ENCODE results near the gene FBXO46. TPM values are rescaled to one million over a fixed set of nuclear protein-coding genes. Genes with fewer than 3 reads are reported as not detected.

The FBXO46 gene
- polyA plus RNA-seq, 1 of the 3 experiments (the other 2 are of a cell fraction) = 5.6 TPM

DNA sequence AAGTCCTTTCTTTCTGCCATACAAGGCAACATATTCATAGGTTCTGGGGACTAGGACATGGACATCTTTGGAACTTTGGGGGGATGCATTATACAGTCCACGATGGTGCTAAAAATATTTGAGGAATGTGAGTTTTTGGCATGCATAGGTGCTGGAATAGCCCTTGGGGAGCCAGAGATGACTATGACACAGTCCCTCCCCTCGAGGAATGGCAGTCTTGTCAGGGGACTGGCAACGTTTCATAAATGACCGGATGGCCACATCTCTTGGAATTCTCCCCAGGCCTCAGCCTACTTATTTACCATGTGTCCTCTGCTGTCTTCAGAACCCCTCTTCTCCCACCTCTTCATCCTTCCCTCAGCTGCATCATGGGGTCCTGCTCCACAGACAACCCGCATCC, 16.2 kb upstream of the FBXO46 start:
- Histone ChIP-seq H3K36me3 (replicated peaks in 1 of 2; ENCODE audit: control insufficient read depth in 1 of 2, insufficient read depth in 2 of 2, low read length in 1 of 2) (no peaks in the 10 kb centered on the region), H3K9me2 (no peaks in the 10 kb centered on the region), H3K79me2 (ENCODE audit: insufficient read depth) (no peaks in the 10 kb centered on the region), H3K4me3 (ENCODE audit: low read depth in 2 of 2, low read length in 1 of 2) (no peak overlapping the region), H3K9ac (no peak overlapping the region), H4K20me1 (ENCODE audit: insufficient read depth) (no peaks in the 10 kb centered on the region), H3K27me3 (ENCODE audit: insufficient read depth) (no peaks in the 10 kb centered on the region; the same call in 1 of the 2 replicates), H3F3A (replicated peaks; ENCODE audit: insufficient read depth) (no peaks in the 10 kb centered on the region), H3K4me1 (ENCODE audit: control insufficient read depth in 1 of 2, insufficient read depth in 2 of 2, low read depth in 1 of 2, low read length in 1 of 2) (no peaks in the 10 kb centered on the region), H3K9me3 (no peaks in the 10 kb centered on the region), H3K4me2 (no peak overlapping the region), H2AFZ (ENCODE audit: low read depth) (no peak overlapping the region), H3K27ac (ENCODE audit: low read depth in 2 of 2, low read length in 1 of 2) (no peak overlapping the region)
- TF ChIP-seq SMC3 (IDR thresholded peaks at IDR 0.05; ENCODE audit: low read depth, low read length) = no peak
- no peak for TF ChIP-seq RFX5 (IDR thresholded peaks at IDR 0.05; ENCODE audit: low read length)
- no peak for TF ChIP-seq CHD2 (IDR thresholded peaks at IDR 0.05; ENCODE audit: low read length, partially characterized antibody)
- TF ChIP-seq RCOR1 (IDR thresholded peaks at IDR 0.05; ENCODE audit: low read length) = no peak
- TF ChIP-seq TEAD4 (IDR thresholded peaks at IDR 0.05; ENCODE audit: borderline replicate concordance, insufficient read depth) = no peak
- TF ChIP-seq, protein P1, sequence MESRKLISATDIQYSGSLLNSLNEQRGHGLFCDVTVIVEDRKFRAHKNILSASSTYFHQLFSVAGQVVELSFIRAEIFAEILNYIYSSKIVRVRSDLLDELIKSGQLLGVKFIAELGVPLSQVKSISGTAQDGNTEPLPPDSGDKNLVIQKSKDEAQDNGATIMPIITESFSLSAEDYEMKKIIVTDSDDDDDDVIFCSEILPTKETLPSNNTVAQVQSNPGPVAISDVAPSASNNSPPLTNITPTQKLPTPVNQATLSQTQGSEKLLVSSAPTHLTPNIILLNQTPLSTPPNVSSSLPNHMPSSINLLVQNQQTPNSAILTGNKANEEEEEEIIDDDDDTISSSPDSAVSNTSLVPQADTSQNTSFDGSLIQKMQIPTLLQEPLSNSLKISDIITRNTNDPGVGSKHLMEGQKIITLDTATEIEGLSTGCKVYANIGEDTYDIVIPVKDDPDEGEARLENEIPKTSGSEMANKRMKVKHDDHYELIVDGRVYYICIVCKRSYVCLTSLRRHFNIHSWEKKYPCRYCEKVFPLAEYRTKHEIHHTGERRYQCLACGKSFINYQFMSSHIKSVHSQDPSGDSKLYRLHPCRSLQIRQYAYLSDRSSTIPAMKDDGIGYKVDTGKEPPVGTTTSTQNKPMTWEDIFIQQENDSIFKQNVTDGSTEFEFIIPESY (IDR thresholded peaks at IDR 0.05; ENCODE audit: borderline replicate concordance, low read depth) = no peak
- no peak for TF ChIP-seq ELF1 (IDR thresholded peaks at IDR 0.05)
- TF ChIP-seq GATA2 (CRISPR knock-in tag; IDR thresholded peaks at IDR 0.05) = no peak
- no peak for TF ChIP-seq FOSL2 (IDR thresholded peaks at IDR 0.05; ENCODE audit: borderline replicate concordance, low read depth)
- TF ChIP-seq, protein P2, sequence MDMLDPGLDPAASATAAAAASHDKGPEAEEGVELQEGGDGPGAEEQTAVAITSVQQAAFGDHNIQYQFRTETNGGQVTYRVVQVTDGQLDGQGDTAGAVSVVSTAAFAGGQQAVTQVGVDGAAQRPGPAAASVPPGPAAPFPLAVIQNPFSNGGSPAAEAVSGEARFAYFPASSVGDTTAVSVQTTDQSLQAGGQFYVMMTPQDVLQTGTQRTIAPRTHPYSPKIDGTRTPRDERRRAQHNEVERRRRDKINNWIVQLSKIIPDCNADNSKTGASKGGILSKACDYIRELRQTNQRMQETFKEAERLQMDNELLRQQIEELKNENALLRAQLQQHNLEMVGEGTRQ (IDR thresholded peaks at IDR 0.05; ENCODE audit: borderline replicate concordance, low read depth, low read length) = no peak
- no peak for TF ChIP-seq JUND (IDR thresholded peaks at IDR 0.05)
- no peak for TF ChIP-seq POLR2AphosphoS5 (IDR thresholded peaks at IDR 0.05; ENCODE audit: low read depth, low read length)
- TF ChIP-seq, protein P3, sequence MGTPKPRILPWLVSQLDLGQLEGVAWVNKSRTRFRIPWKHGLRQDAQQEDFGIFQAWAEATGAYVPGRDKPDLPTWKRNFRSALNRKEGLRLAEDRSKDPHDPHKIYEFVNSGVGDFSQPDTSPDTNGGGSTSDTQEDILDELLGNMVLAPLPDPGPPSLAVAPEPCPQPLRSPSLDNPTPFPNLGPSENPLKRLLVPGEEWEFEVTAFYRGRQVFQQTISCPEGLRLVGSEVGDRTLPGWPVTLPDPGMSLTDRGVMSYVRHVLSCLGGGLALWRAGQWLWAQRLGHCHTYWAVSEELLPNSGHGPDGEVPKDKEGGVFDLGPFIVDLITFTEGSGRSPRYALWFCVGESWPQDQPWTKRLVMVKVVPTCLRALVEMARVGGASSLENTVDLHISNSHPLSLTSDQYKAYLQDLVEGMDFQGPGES (IDR thresholded peaks at IDR 0.05; ENCODE audit: low read depth, low read length) = no peak
- no peak for TF ChIP-seq EP300 (IDR thresholded peaks at IDR 0.05; ENCODE audit: borderline replicate concordance in 1 of 2, low read depth in 1 of 2, low read length in 1 of 2)
- TF ChIP-seq, protein P4, sequence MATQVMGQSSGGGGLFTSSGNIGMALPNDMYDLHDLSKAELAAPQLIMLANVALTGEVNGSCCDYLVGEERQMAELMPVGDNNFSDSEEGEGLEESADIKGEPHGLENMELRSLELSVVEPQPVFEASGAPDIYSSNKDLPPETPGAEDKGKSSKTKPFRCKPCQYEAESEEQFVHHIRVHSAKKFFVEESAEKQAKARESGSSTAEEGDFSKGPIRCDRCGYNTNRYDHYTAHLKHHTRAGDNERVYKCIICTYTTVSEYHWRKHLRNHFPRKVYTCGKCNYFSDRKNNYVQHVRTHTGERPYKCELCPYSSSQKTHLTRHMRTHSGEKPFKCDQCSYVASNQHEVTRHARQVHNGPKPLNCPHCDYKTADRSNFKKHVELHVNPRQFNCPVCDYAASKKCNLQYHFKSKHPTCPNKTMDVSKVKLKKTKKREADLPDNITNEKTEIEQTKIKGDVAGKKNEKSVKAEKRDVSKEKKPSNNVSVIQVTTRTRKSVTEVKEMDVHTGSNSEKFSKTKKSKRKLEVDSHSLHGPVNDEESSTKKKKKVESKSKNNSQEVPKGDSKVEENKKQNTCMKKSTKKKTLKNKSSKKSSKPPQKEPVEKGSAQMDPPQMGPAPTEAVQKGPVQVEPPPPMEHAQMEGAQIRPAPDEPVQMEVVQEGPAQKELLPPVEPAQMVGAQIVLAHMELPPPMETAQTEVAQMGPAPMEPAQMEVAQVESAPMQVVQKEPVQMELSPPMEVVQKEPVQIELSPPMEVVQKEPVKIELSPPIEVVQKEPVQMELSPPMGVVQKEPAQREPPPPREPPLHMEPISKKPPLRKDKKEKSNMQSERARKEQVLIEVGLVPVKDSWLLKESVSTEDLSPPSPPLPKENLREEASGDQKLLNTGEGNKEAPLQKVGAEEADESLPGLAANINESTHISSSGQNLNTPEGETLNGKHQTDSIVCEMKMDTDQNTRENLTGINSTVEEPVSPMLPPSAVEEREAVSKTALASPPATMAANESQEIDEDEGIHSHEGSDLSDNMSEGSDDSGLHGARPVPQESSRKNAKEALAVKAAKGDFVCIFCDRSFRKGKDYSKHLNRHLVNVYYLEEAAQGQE (IDR thresholded peaks at IDR 0.05; ENCODE audit: low read depth, low read length) = no peak
- no peak for TF ChIP-seq NFIC (IDR thresholded peaks at IDR 0.05; ENCODE audit: borderline replicate concordance)
- TF ChIP-seq, protein P5, sequence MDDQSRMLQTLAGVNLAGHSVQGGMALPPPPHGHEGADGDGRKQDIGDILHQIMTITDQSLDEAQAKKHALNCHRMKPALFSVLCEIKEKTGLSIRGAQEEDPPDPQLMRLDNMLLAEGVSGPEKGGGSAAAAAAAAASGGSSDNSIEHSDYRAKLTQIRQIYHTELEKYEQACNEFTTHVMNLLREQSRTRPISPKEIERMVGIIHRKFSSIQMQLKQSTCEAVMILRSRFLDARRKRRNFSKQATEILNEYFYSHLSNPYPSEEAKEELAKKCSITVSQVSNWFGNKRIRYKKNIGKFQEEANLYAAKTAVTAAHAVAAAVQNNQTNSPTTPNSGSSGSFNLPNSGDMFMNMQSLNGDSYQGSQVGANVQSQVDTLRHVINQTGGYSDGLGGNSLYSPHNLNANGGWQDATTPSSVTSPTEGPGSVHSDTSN (IDR thresholded peaks at IDR 0.05) = no peak
- no peak for TF ChIP-seq NRF1 (IDR thresholded peaks at IDR 0.05; ENCODE audit: low read depth, low read length)
- no peak for DNase-seq
- WGBS (ENCODE audit: low lambda C conversion rate) = 65% methylated on average over 5 of the region's 5 CpGs
- ChIA-PET CTCF (interaction anchor here (1.1 to 1.7 kb wide), 2 partner anchors 53 to 70 kb away, joined by 3 to 4 read pairs; no protein-coding TSS in a partner anchor), POLR2A (no interaction called here)
